ENCODE data around the gene SCMH1.

SCMH1 gene

GRCh38 chr1:40981691-40982448 is 260.2 kb downstream of the SCMH1 start:
- H2AFZ ChIP-seq (ENCODE audit: low read length) = no peak overlapping the region
- peak overlapping the region; percentile 83 for H3K4me3 ChIP-seq (ENCODE audit: low read depth, low read length, poor library complexity, severe bottlenecking)
- peaks cover 32% of the 10 kb centered on the region for H3K4me1 ChIP-seq (ENCODE audit: insufficient read depth, low read length, severe bottlenecking)
- H3K27me3 ChIP-seq (ENCODE audit: insufficient read depth, low read length) = no peaks in the 10 kb centered on the region
- H4K20me1 ChIP-seq (ENCODE audit: insufficient read depth, low read length) = no peaks in the 10 kb centered on the region
- H3K27ac ChIP-seq (ENCODE audit: low read depth, low read length, poor library complexity, severe bottlenecking) = no peak overlapping the region
- H3K36me3 ChIP-seq (ENCODE audit: insufficient read depth, low read length) = peaks cover 60% of the 10 kb centered on the region
- H3F3A ChIP-seq (ENCODE audit: insufficient read depth, low read length) = no peaks in the 10 kb centered on the region
- H3K9me3 ChIP-seq (ENCODE audit: low read length) = no peaks in the 10 kb centered on the region
- no peaks in the 10 kb centered on the region for H3K9me2 ChIP-seq (ENCODE audit: low read depth, low read length)
- TF ChIP-seq, protein P1, sequence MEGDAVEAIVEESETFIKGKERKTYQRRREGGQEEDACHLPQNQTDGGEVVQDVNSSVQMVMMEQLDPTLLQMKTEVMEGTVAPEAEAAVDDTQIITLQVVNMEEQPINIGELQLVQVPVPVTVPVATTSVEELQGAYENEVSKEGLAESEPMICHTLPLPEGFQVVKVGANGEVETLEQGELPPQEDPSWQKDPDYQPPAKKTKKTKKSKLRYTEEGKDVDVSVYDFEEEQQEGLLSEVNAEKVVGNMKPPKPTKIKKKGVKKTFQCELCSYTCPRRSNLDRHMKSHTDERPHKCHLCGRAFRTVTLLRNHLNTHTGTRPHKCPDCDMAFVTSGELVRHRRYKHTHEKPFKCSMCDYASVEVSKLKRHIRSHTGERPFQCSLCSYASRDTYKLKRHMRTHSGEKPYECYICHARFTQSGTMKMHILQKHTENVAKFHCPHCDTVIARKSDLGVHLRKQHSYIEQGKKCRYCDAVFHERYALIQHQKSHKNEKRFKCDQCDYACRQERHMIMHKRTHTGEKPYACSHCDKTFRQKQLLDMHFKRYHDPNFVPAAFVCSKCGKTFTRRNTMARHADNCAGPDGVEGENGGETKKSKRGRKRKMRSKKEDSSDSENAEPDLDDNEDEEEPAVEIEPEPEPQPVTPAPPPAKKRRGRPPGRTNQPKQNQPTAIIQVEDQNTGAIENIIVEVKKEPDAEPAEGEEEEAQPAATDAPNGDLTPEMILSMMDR (IDR thresholded peaks at IDR 0.05; ENCODE audit: low read length) = no peak
- TF ChIP-seq EZH2 (IDR thresholded peaks at IDR 0.05; ENCODE audit: borderline replicate concordance, low read length) = no peak
- H3K4me2 ChIP-seq (ENCODE audit: low read length) = peak overlapping the region; percentile 94
- H3K9ac ChIP-seq (ENCODE audit: low read length) = peak overlapping the region; percentile 93; the same call in 1 of the 2 replicates
- H3K79me2 ChIP-seq (ENCODE audit: insufficient read depth, low read length) = peaks cover 46% of the 10 kb centered on the region

DNA sequence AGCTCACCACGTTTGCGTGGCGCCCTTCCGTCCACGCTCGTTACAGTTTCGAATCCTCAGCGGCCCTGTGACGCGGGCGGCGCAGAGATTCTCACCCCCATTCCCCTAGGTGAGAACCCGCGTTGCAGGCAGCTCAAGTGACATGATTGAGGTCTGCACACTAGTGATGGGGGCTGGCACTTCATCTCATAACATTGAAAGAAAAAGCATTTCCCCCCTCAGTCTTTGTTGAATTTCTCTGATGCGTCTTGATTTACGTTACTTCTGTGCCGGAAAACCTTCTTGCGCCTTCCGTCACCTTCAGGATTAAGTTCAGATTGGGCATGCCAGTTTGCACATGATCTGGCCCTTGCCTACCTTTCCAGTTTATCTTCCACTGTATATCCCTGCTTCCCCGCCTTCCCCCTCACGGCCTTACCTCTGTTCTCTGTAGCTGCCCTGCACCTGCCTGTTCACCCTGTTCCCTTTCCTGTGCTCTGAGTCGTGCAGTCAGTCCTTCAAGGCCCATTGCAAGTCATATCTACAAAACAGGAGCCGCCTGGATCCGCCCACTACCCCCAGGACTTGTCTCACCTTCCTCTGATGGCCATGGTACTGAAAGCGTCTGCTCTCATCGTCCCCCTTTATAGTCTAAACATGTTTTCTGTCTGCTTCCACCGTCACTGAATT is 261.5 kb downstream of the SCMH1 start:
- Histone ChIP-seq H3K9me3 (ENCODE audit: low read length) (no peaks in the 10 kb centered on the region), H3K36me3 (ENCODE audit: insufficient read depth, low read length) (peaks cover 47% of the 10 kb centered on the region), H3K9me2 (ENCODE audit: low read depth, low read length) (no peaks in the 10 kb centered on the region), H3K27me3 (ENCODE audit: insufficient read depth, low read length) (no peaks in the 10 kb centered on the region), H4K20me1 (ENCODE audit: insufficient read depth, low read length) (no peaks in the 10 kb centered on the region), H3K4me1 (ENCODE audit: insufficient read depth, low read length, severe bottlenecking) (peaks cover 32% of the 10 kb centered on the region), H3F3A (ENCODE audit: insufficient read depth, low read length) (no peaks in the 10 kb centered on the region), H3K9ac (ENCODE audit: low read length) (peak overlapping the region; percentile 93), H3K4me3 (ENCODE audit: low read depth, low read length, poor library complexity, severe bottlenecking) (peak overlapping the region; percentile 83), H2AFZ (ENCODE audit: low read length) (no peak overlapping the region), H3K27ac (ENCODE audit: low read depth, low read length, poor library complexity, severe bottlenecking) (peak overlapping the region; percentile 85), H3K79me2 (ENCODE audit: insufficient read depth, low read length) (peaks cover 46% of the 10 kb centered on the region), H3K4me2 (ENCODE audit: low read length) (peak overlapping the region; percentile 94)
- TF ChIP-seq, protein P1 (IDR thresholded peaks at IDR 0.05; ENCODE audit: low read length) = no peak
- no peak for TF ChIP-seq EZH2 (IDR thresholded peaks at IDR 0.05; ENCODE audit: borderline replicate concordance, low read length)

- Histone ChIP-seq H3F3A (ENCODE audit: insufficient read depth, low read length) (no peaks in the 10 kb centered on the region), H3K4me3 (ENCODE audit: low read depth, low read length, poor library complexity, severe bottlenecking) (peak overlapping the region; percentile 83), H4K20me1 (ENCODE audit: insufficient read depth, low read length) (no peaks in the 10 kb centered on the region), H3K27ac (ENCODE audit: low read depth, low read length, poor library complexity, severe bottlenecking) (peak overlapping the region; percentile 85), H3K9me2 (ENCODE audit: low read depth, low read length) (no peaks in the 10 kb centered on the region), H3K4me2 (ENCODE audit: low read length) (peak overlapping the region; percentile 94), H3K9ac (ENCODE audit: low read length) (peak overlapping the region; percentile 93), H3K79me2 (ENCODE audit: insufficient read depth, low read length) (peaks cover 46% of the 10 kb centered on the region), H3K4me1 (ENCODE audit: insufficient read depth, low read length, severe bottlenecking) (peaks cover 32% of the 10 kb centered on the region), H3K27me3 (ENCODE audit: insufficient read depth, low read length) (no peaks in the 10 kb centered on the region), H3K9me3 (ENCODE audit: low read length) (no peaks in the 10 kb centered on the region), H3K36me3 (ENCODE audit: insufficient read depth, low read length) (peaks cover 42% of the 10 kb centered on the region), H2AFZ (ENCODE audit: low read length) (no peak overlapping the region)
- no peak for TF ChIP-seq EZH2 (IDR thresholded peaks at IDR 0.05; ENCODE audit: borderline replicate concordance, low read length)
- TF ChIP-seq, protein P1 (IDR thresholded peaks at IDR 0.05; ENCODE audit: low read length) = no peak
Measured at GRCh38 chr1:40980068-40980452, 262.0 kb downstream of the SCMH1 start.
